OCI-LY7 (cell line): ENCODE data around the gene UBE4B. TPM values are rescaled to one million over a fixed set of nuclear protein-coding genes. Genes with fewer than 3 reads are reported as not detected.

Experiments
- BruUV-seq: library from RNA; stranded (reverse); fragments of 400-500 nt; replicated peaks from 2 replicates; lab custom pipeline; 2021; lab: Mats Ljungman, UMichigan
- CTCF ChIA-PET: fragments of 300-600 bp; sonication (Branson Sonifier 250); formaldehyde crosslinking; loops from one replicate; lab custom pipeline; 2022; ENCODE audit warnings: antibody characterized with exemption; ENCODE audit not compliant: unreplicated experiment; lab: Charles Lee
- POLR2A ChIA-PET: fragments of 300-600 bp; sonication (Branson Sonifier 250); formaldehyde crosslinking; loops from one replicate; lab custom pipeline; 2022; ENCODE audit warnings: antibody characterized with exemption; lab: Charles Lee
- DNase-seq: peaks from one replicate; pipeline ENCODE4 v3.0.0-alpha.2; 2015; ENCODE audit warnings: low spot score
- H2AFZ ChIP-seq: fragments of 200-600 bp; sonication (generic), shearing (Covaris generic); 2 replicates; pipeline ENCODE4 v1.6.1; 2014; ENCODE audit warnings: mild to moderate bottlenecking, antibody characterized with exemption, low read length, moderate library complexity
- H3K27ac ChIP-seq: fragments of 200-600 bp; sonication (generic); 2 replicates; pipeline ENCODE4 v1.5.1; 2014; ENCODE audit warnings: mixed run types, low read depth, mild to moderate bottlenecking, moderate library complexity, low read length, inconsistent platforms; ENCODE audit not compliant: poor library complexity, severe bottlenecking
- H3K36me3 ChIP-seq: fragments of 200-600 bp; sonication (generic); 2 replicates; pipeline ENCODE4 v1.6.1; 2014; ENCODE audit warnings: mild to moderate bottlenecking, antibody characterized with exemption, low read length, moderate library complexity, mixed read lengths; ENCODE audit not compliant: insufficient read depth
- H3K4me1 ChIP-seq: fragments of 200-600 bp; sonication (generic); 2 replicates; pipeline ENCODE4 v1.5.1; 2014; ENCODE audit warnings: mild to moderate bottlenecking, low read length; ENCODE audit not compliant: insufficient read depth, poor library complexity, severe bottlenecking
- H3K4me2 ChIP-seq: fragments of 200-600 bp; sonication (generic); 2 replicates; pipeline ENCODE4 v1.6.1; 2014; ENCODE audit warnings: mild to moderate bottlenecking, low read length
- H3K4me3 ChIP-seq: fragments of 200-600 bp; sonication (generic); 2 replicates; pipeline ENCODE4 v1.5.1; 2014; ENCODE audit warnings: mild to moderate bottlenecking, low read depth, low read length; ENCODE audit not compliant: poor library complexity, severe bottlenecking
- H3K79me2 ChIP-seq: fragments of 200-600 bp; sonication (generic); 2 replicates; pipeline ENCODE4 v1.6.1; 2016; ENCODE audit warnings: low read depth, mild to moderate bottlenecking, low read length, moderate library complexity, mixed read lengths; ENCODE audit not compliant: insufficient read depth
- H3K9me2 ChIP-seq: fragments of 200-600 bp; sonication (generic); 2 replicates; pipeline ENCODE4 v1.6.1; 2016; ENCODE audit warnings: mild to moderate bottlenecking, low read length, mixed read lengths; ENCODE audit not compliant: insufficient read depth
- H3K9me3 ChIP-seq: fragments of 200-600 bp; sonication (generic); 2 replicates; pipeline ENCODE4 v1.6.1; 2014; ENCODE audit warnings: mild to moderate bottlenecking, mixed run types, low read length, mixed read lengths
- H4K20me1 ChIP-seq: fragments of 200-600 bp; sonication (generic); 2 replicates; pipeline ENCODE4 v1.6.1; 2014; ENCODE audit warnings: mild to moderate bottlenecking, antibody characterized with exemption, low read length, moderate library complexity, mixed read lengths; ENCODE audit not compliant: insufficient read depth
- CTCF ChIP-seq: fragments of 200-600 bp; sonication (generic); conservative IDR thresholded peaks from 2 replicates; pipeline ENCODE4 v1.5.1; 2014; ENCODE audit warnings: mild to moderate bottlenecking, antibody characterized with exemption, low read length, moderate library complexity, mixed read lengths
- EZH2phosphoT487 ChIP-seq: fragments of 200-600 bp; sonication (generic); IDR thresholded peaks from 2 replicates; pipeline ENCODE4 v1.6.1; 2018; ENCODE audit warnings: low read depth, borderline replicate concordance, mild to moderate bottlenecking, mixed run types, antibody characterized with exemption, low read length, moderate library complexity, mixed read lengths
- intact Hi-C: fragments of 100-400 bp; cut with micrococcal nuclease; formaldehyde crosslinking; loops from one replicate; pipeline ENCODE4 v1.10.0; 2022; ENCODE audit not compliant: unreplicated experiment
- total RNA-seq, 2 experiments: library from RNA; depleted of rRNA in 1 of 2; stranded (reverse); fragments of >200 nt in 1 of 2; shearing (Covaris generic) in 1 of 2; gene quantifications; 2 replicates each; pipeline ENCODE4 v1.2.3, GENCODE V29; 2014 to 2022

Gene UBE4B
- total RNA-seq, 2 experiments from 2014 or later = 21.5 to 40.7 TPM

- Histone ChIP-seq H4K20me1 (no peaks in the 10 kb centered on the region), H3K36me3 (peaks cover 15% of the 10 kb centered on the region; the same call in 1 of the 2 replicates), H3K4me1 (no peaks in the 10 kb centered on the region), H3K9me2 (no peaks in the 10 kb centered on the region), H3K27ac (no peak overlapping the region), H2AFZ (no peak overlapping the region), H3K79me2 (0 out of 2 replicates have a peak, but pooled peaks cover 6% of the 10 kb centered on the region), H3K4me2 (no peak overlapping the region), H3K4me3 (no peak overlapping the region), H3K9me3 (no peaks in the 10 kb centered on the region)
- intact Hi-C loops = no loop called here
- CTCF ChIA-PET = no interaction called here
- DNase-seq = no peak
- POLR2A ChIA-PET = no interaction called here
- TSS peak; percentile 24 for BruUV-seq
- TF ChIP-seq CTCF (no peak), EZH2phosphoT487 (no peak)
Measured at GRCh38 chr1:10074059-10074851, 41.5 kb downstream of the UBE4B start.

GRCh38 chr1:10074852-10075730 is 42.3 kb downstream of the UBE4B start:
- no peaks in the 10 kb centered on the region for H3K4me1 ChIP-seq
- no peak overlapping the region for H3K4me2 ChIP-seq
- TF ChIP-seq CTCF (no peak), EZH2phosphoT487 (no peak)
- H3K9me2 ChIP-seq = no peaks in the 10 kb centered on the region
- intact Hi-C loops = no loop called here
- no TSS peak for BruUV-seq
- H3K79me2 ChIP-seq = 0 out of 2 replicates have a peak, but pooled peaks cover 6% of the 10 kb centered on the region
- ChIA-PET CTCF (no interaction called here), POLR2A (no interaction called here)
- peaks cover 15% of the 10 kb centered on the region for H3K36me3 ChIP-seq
- H3K27ac ChIP-seq = no peak overlapping the region
- H4K20me1 ChIP-seq = no peaks in the 10 kb centered on the region
- H3K9me3 ChIP-seq = no peaks in the 10 kb centered on the region
- no peak for DNase-seq
- H3K4me3 ChIP-seq = no peak overlapping the region
- H2AFZ ChIP-seq = no peak overlapping the region
